IMR-90 (cell line): ENCODE results near the gene B4GALNT3. TPM values are rescaled to one million over a fixed set of nuclear protein-coding genes. Genes with fewer than 3 reads are reported as not detected.

ENCODE experiments used
- ATAC-seq: fragments of 200-7000 bp; cut with Tn5 transposase; 2 replicates; pipeline ENCODE4 v1.9.1; 2020; ENCODE audit warnings: low read depth, mild to moderate bottlenecking, moderate library complexity
- BruUV-seq: library from RNA; stranded (reverse); fragments of 400-500 nt; replicated peaks from 2 replicates; lab custom pipeline; 2021; lab: Mats Ljungman, UMichigan
- CTCF ChIA-PET: fragments of 300-600 bp; formaldehyde crosslinking; extraction: SDS; loops from one replicate; lab custom pipeline; 2021; ENCODE audit warnings: antibody characterized with exemption; lab: Yijun Ruan, JAX
- POLR2A ChIA-PET: fragments of 300-600 bp; sonication (Branson Sonifier 250); formaldehyde crosslinking; loops from one replicate; lab custom pipeline; 2022; ENCODE audit warnings: antibody characterized with exemption; ENCODE audit not compliant: unreplicated experiment; lab: Charles Lee
- DNase-seq: peaks from one replicate; pipeline ENCODE4 v3.0.0; 2013
- H2AFZ ChIP-seq: replicated peaks from 2 replicates; pipeline ENCODE3; 2013; ENCODE audit warnings: low read length, mild to moderate bottlenecking; ENCODE audit not compliant: poor library complexity
- H2AK5ac ChIP-seq: 2 replicates; pipeline ENCODE4 v1.6.1; 2013; ENCODE audit warnings: low read depth, low read length, inconsistent platforms
- H2AK9ac ChIP-seq: replicated peaks from 2 replicates; pipeline ENCODE3; 2013; ENCODE audit warnings: mild to moderate bottlenecking, low read depth, low read length, moderate library complexity; ENCODE audit not compliant: poor library complexity
- H2BK120ac ChIP-seq: 2 replicates; pipeline ENCODE4 v1.6.1; 2013; ENCODE audit warnings: low read depth, low read length, inconsistent platforms
- H2BK15ac ChIP-seq: 3 replicates; pipeline ENCODE4 v1.6.1; 2013; ENCODE audit warnings: low read depth, low read length, inconsistent platforms
- H2BK20ac ChIP-seq: 2 replicates; pipeline ENCODE4 v1.6.1; 2013; ENCODE audit warnings: low read depth, mild to moderate bottlenecking, inconsistent platforms, low read length, moderate library complexity
- H2BK5ac ChIP-seq: 2 replicates; pipeline ENCODE4 v1.6.1; 2013; ENCODE audit warnings: mild to moderate bottlenecking, low read depth, low read length, inconsistent platforms; ENCODE audit not compliant: poor library complexity, severe bottlenecking
- H3K14ac ChIP-seq: replicated peaks from 2 replicates; pipeline ENCODE4 v1.6.1; 2013; ENCODE audit warnings: low read depth, low read length, inconsistent platforms
- H3K18ac ChIP-seq: 2 replicates; pipeline ENCODE4 v1.6.1; 2013; ENCODE audit warnings: low read depth, low read length, control low read depth
- H3K23ac ChIP-seq: 2 replicates; pipeline ENCODE4 v1.6.1; 2013; ENCODE audit warnings: low read depth, low read length, inconsistent platforms
- H3K27ac ChIP-seq: 2 replicates; pipeline ENCODE4 v1.5.1; 2013; ENCODE audit warnings: mild to moderate bottlenecking, control low read depth, low read length; ENCODE audit not compliant: insufficient read depth
- H3K27me3 ChIP-seq: 2 replicates; pipeline ENCODE4 v1.6.1; 2013; ENCODE audit warnings: low read length; ENCODE audit not compliant: control insufficient read depth, insufficient read depth
- H3K36me3 ChIP-seq: 2 replicates; pipeline ENCODE4 v1.6.1; 2013; ENCODE audit warnings: low read length, mixed read lengths; ENCODE audit not compliant: control insufficient read depth, insufficient read depth
- H3K4ac ChIP-seq: 2 replicates; pipeline ENCODE4 v1.6.1; 2013; ENCODE audit warnings: low read depth, low read length, inconsistent platforms
- H3K4me1 ChIP-seq: 2 replicates; pipeline ENCODE4 v1.6.1; 2013; ENCODE audit warnings: low read length, mixed read lengths; ENCODE audit not compliant: control insufficient read depth, insufficient read depth
- H3K4me2 ChIP-seq: 2 replicates; pipeline ENCODE4 v1.6.1; 2013; ENCODE audit warnings: low read depth, mild to moderate bottlenecking, control low read depth, low read length, moderate library complexity
- H3K4me3 ChIP-seq: 2 replicates; pipeline ENCODE4 v1.5.1; 2013; ENCODE audit warnings: low read depth, mild to moderate bottlenecking, control low read depth, low read length, moderate library complexity; ENCODE audit not compliant: insufficient read depth
- H3K56ac ChIP-seq: 2 replicates; pipeline ENCODE4 v1.6.1; 2013; ENCODE audit warnings: low read length, inconsistent platforms; ENCODE audit not compliant: insufficient read depth; ENCODE audit errors: extremely low read depth
- H3K79me1 ChIP-seq, 2 experiments: 2 replicates each; pipeline ENCODE4 v1.6.1; 2013; ENCODE audit warnings: low read length in 2 of 2, inconsistent platforms in 1 of 2, low read depth in 1 of 2
- H3K9ac ChIP-seq: 2 replicates; pipeline ENCODE4 v1.6.1; 2013; ENCODE audit warnings: low read depth, low read length, control low read depth
- H3K9me1 ChIP-seq: 2 replicates; pipeline ENCODE4 v1.6.1; 2013; ENCODE audit warnings: low read length, inconsistent platforms; ENCODE audit not compliant: insufficient read depth
- H3K9me3 ChIP-seq: 2 replicates; pipeline ENCODE4 v1.6.1; 2013; ENCODE audit warnings: low read length; ENCODE audit not compliant: control insufficient read depth, insufficient read depth
- H4K20me1 ChIP-seq: 2 replicates; pipeline ENCODE4 v1.6.1; 2013; ENCODE audit warnings: low read length, inconsistent platforms; ENCODE audit not compliant: insufficient read depth
- H4K5ac ChIP-seq: 2 replicates; pipeline ENCODE4 v1.6.1; 2013; ENCODE audit warnings: mild to moderate bottlenecking, low read depth, low read length, control low read depth
- H4K8ac ChIP-seq, 2 experiments: 2 replicates each; pipeline ENCODE4 v1.6.1; 2013; ENCODE audit warnings: low read depth in 2 of 2, low read length in 2 of 2, control low read depth in 1 of 2, inconsistent platforms in 1 of 2
- H4K91ac ChIP-seq: 2 replicates; pipeline ENCODE4 v1.6.1; 2013; ENCODE audit warnings: low read depth, low read length, inconsistent platforms; ENCODE audit not compliant: insufficient read depth
- CEBPB ChIP-seq: IDR thresholded peaks from 2 replicates; pipeline ENCODE4 v1.6.1; 2012; ENCODE audit warnings: low read depth, low read length, improper control_type of control experiment
- ELK1 ChIP-seq: fragments of 150-350 bp; IDR thresholded peaks from 2 replicates; pipeline ENCODE4 v1.6.1; 2016; ENCODE audit warnings: low read depth, mild to moderate bottlenecking, low read length, moderate library complexity, borderline replicate concordance
- FOS ChIP-seq: fragments of 150-350 bp; IDR thresholded peaks from 2 replicates; pipeline ENCODE4 v1.6.1; 2016; ENCODE audit warnings: low read depth, low read length
- MAFK ChIP-seq: IDR thresholded peaks from 2 replicates; pipeline ENCODE4 v1.6.1; 2012; ENCODE audit warnings: low read depth, low read length, improper control_type of control experiment
- NFE2L2 ChIP-seq: fragments of 150-350 bp; IDR thresholded peaks from 2 replicates; pipeline ENCODE4 v1.6.1; 2016; ENCODE audit warnings: low read depth, mild to moderate bottlenecking, low read length
- POLR2A ChIP-seq: IDR thresholded peaks from 2 replicates; pipeline ENCODE4 v1.6.1; 2012; ENCODE audit warnings: mild to moderate bottlenecking, low read depth, low read length
- RCOR1 ChIP-seq: IDR thresholded peaks from 2 replicates; pipeline ENCODE4 v1.6.1; 2012; ENCODE audit warnings: mild to moderate bottlenecking, low read length, improper control_type of control experiment; ENCODE audit not compliant: insufficient replicate concordance
- SMC3 ChIP-seq: fragments of 150-350 bp; IDR thresholded peaks from 2 replicates; pipeline ENCODE4 v1.6.1; 2016; ENCODE audit warnings: low read depth, mild to moderate bottlenecking, antibody characterized with exemption, low read length, moderate library complexity
- WGBS, 2 experiments: methylation state at CpG; one replicate each; pipeline versions ENCODE4 v1.1.5 to v1.1.7; 2013; ENCODE audit warnings: missing lambda C conversion rate in 2 of 2; ENCODE audit not compliant: insufficient read length in 1 of 2; ENCODE audit errors: extremely low coverage in 2 of 2; 5-methylcytosine and 5-hydroxymethylcytosine counted together
- dilution Hi-C: fragments of 300-500 bp; cut with HindIII; formaldehyde crosslinking; loops from one replicate; pipeline ENCODE4 v1.14.3; 2018; ENCODE audit warnings: low sequenced_read_pairs; ENCODE audit not compliant: unreplicated experiment
- in situ Hi-C: fragments of 300-500 bp; cut with MboI; formaldehyde crosslinking; loops from 3 replicates; pipeline ENCODE4 v1.14.3; 2019; ENCODE audit warnings: low sequenced_read_pairs, inconsistent platforms, mixed read lengths
- intact Hi-C: fragments of 100-400 bp; cut with micrococcal nuclease; formaldehyde crosslinking; loops from 2 replicates; pipeline ENCODE4 v1.10.0; 2022
- polyA plus RNA-seq, 3 experiments: library from polyadenylated mRNA; depleted of rRNA; stranded (reverse); fragments of >200 nt; gene quantifications; 2 replicates each; pipeline ENCODE4 v1.2.3, GENCODE V29; 2012; ENCODE audit warnings: low replicate concordance in 1 of 3
- total RNA-seq: library from RNA; depleted of rRNA; stranded (reverse); fragments of >200 nt; gene quantifications from 2 replicates; pipeline ENCODE4 v1.2.3, GENCODE V29; 2012
- TF ChIP-seq, protein P1 (sequence below): conservative IDR thresholded peaks from 2 replicates; pipeline ENCODE4 v1.5.1; 2012; ENCODE audit warnings: mild to moderate bottlenecking, low read depth, low read length, improper control_type of control experiment

B4GALNT3 gene
- total and polyA plus RNA-seq, 2 of the 4 experiments (the other 2 are of a cell fraction), result not detected

GRCh38 chr12:447141-447540, 12.6 kb upstream of the B4GALNT3 start:
- Histone ChIP-seq H3K56ac (no peak overlapping the region), H2AK5ac (no peak overlapping the region), H2AK9ac (no peak overlapping the region), H4K91ac (no peak overlapping the region), H3K4ac (no peak overlapping the region), H3K27ac (no peak overlapping the region), H3K4me3 (no peak overlapping the region), H3K4me2 (no peak overlapping the region), H3K18ac (no peak overlapping the region), H3K4me1 (no peaks in the 10 kb centered on the region), H3K36me3 (no peaks in the 10 kb centered on the region), H2BK5ac (no peak overlapping the region), H2AFZ (no peak overlapping the region), H2BK20ac (no peak overlapping the region), H4K8ac (no peak overlapping the region), H3K23ac (no peak overlapping the region), H4K20me1 (no peaks in the 10 kb centered on the region), H3K9me3 (no peaks in the 10 kb centered on the region), H3K79me1 (no peaks in the 10 kb centered on the region), H3K27me3 (peaks cover 26% of the 10 kb centered on the region), H3K9ac (no peak overlapping the region), H3K9me1 (no peaks in the 10 kb centered on the region), H2BK15ac (no peak overlapping the region), H2BK120ac (no peak overlapping the region), H4K5ac (no peak overlapping the region), H3K14ac (no peak overlapping the region)
- in situ Hi-C loops, result loop anchor here (5.0 kb wide), 1 partner anchor 90 kb away; no protein-coding TSS in a partner anchor
- intact Hi-C loops, result no loop called here
- TF ChIP-seq CEBPB (no peak), FOS (no peak), SMC3 (no peak), ELK1 (no peak), POLR2A (no peak), RCOR1 (no peak), NFE2L2 (no peak), MAFK (no peak)
- TF ChIP-seq, protein P1, sequence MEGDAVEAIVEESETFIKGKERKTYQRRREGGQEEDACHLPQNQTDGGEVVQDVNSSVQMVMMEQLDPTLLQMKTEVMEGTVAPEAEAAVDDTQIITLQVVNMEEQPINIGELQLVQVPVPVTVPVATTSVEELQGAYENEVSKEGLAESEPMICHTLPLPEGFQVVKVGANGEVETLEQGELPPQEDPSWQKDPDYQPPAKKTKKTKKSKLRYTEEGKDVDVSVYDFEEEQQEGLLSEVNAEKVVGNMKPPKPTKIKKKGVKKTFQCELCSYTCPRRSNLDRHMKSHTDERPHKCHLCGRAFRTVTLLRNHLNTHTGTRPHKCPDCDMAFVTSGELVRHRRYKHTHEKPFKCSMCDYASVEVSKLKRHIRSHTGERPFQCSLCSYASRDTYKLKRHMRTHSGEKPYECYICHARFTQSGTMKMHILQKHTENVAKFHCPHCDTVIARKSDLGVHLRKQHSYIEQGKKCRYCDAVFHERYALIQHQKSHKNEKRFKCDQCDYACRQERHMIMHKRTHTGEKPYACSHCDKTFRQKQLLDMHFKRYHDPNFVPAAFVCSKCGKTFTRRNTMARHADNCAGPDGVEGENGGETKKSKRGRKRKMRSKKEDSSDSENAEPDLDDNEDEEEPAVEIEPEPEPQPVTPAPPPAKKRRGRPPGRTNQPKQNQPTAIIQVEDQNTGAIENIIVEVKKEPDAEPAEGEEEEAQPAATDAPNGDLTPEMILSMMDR, result no peak
- POLR2A ChIA-PET, result no interaction called here
- ATAC-seq (no peak), DNase-seq (no peak)
- no CpG with 5 or more reads among the region's 1 CpG for WGBS, 2 experiments
- CTCF ChIA-PET, result interaction anchor here (0.6 kb wide), 1 partner anchor 547 kb away, joined by 3 read pairs; no protein-coding TSS in a partner anchor
- dilution Hi-C loops, result no loop called here
- no TSS peak for BruUV-seq
